HepG2 (cell line): ENCODE measurements around the gene ASAP2. TPM values are rescaled to one million over a fixed set of nuclear protein-coding genes. Genes with fewer than 3 reads are reported as not detected.

ENCODE experiments used
- ATAC-seq: fragments of 200-7000 bp; cut with Tn5 transposase; 3 replicates; pipeline ENCODE4 v1.9.1; 2020; ENCODE audit warnings: mild to moderate bottlenecking, moderate library complexity
- BruUV-seq: library from RNA; stranded (reverse); fragments of 400-500 nt; replicated peaks from 2 replicates; lab custom pipeline; 2021; lab: Mats Ljungman, UMichigan
- CTCF ChIA-PET: fragments of 300-600 bp; formaldehyde crosslinking; extraction: SDS; loops from one replicate; lab custom pipeline; 2021; ENCODE audit warnings: low total read pairs, inconsistent platforms, low intra/inter-chr PET ratio; lab: Yijun Ruan, JAX
- POLR2A ChIA-PET: fragments of 350-600 bp; sonication (Branson Sonifier 250); formaldehyde crosslinking; loops from one replicate; lab custom pipeline; 2020; ENCODE audit warnings: antibody characterized with exemption, inconsistent platforms; lab: Yijun Ruan, JAX
- DNase-seq: peaks from one replicate; pipeline ENCODE4 v3.0.0-alpha.2; 2015; ENCODE audit warnings: low spot score
- FAIRE-seq: peaks from 3 replicates; lab custom pipeline; 2011; peaks lifted over from hg19 to GRCh38; lab: Jason Lieb, UNC
- H2AFZ ChIP-seq: one replicate; pipeline ENCODE4 v1.6.1; 2011; ENCODE audit warnings: low read length, inconsistent platforms
- H3K27ac ChIP-seq: fragments of 300-600 bp; 3 replicates; pipeline ENCODE4 v1.8.0; 2011; ENCODE audit warnings: mixed run types, mild to moderate bottlenecking, mixed read lengths, low read length, inconsistent platforms; ENCODE audit not compliant: insufficient read depth; ENCODE audit errors: extremely low read length
- H3K27me3 ChIP-seq, 2 experiments: fragments of 200-600 bp in 1 of 2; 2 replicates in 1 of 2; 3 replicates in 1 of 2; pipeline versions ENCODE4 v1.6.0 to v1.8.0; 2011; ENCODE audit warnings: low read length in 2 of 2, mild to moderate bottlenecking in 2 of 2, moderate library complexity in 2 of 2, inconsistent platforms in 1 of 2; ENCODE audit not compliant: insufficient read depth in 2 of 2, control insufficient read depth in 1 of 2
- H3K36me3 ChIP-seq, 2 experiments: fragments of 200-600 bp in 1 of 2; replicated peaks in 1 of 2; 2 replicates in 1 of 2; 3 replicates in 1 of 2; pipeline versions ENCODE4 v1.5.1 to v1.8.0; 2011; ENCODE audit warnings: low read length in 2 of 2, inconsistent platforms in 1 of 2; ENCODE audit not compliant: insufficient read depth in 2 of 2, control insufficient read depth in 1 of 2
- H3K4me1 ChIP-seq: 2 replicates; pipeline ENCODE4 v1.5.1; 2012; ENCODE audit warnings: low read length, inconsistent platforms; ENCODE audit not compliant: insufficient read depth
- H3K4me2 ChIP-seq: 2 replicates; pipeline ENCODE4 v1.6.0; 2011; ENCODE audit warnings: low read depth, low read length, inconsistent platforms
- H3K4me3 ChIP-seq, 3 experiments: fragments of 200-600 bp in 1 of 3; sonication (generic), shearing (Covaris generic) in 1 of 3; replicated peaks in 1 of 3; 2 replicates each; pipeline ENCODE4 v1.5.1; 2011 to 2016; ENCODE audit warnings: low read length in 3 of 3, inconsistent platforms in 2 of 3, low read depth in 2 of 3, mild to moderate bottlenecking in 2 of 3, control low read depth in 1 of 3, mixed read lengths in 1 of 3; ENCODE audit not compliant: insufficient read depth in 1 of 3
- H3K79me2 ChIP-seq: one replicate; pipeline ENCODE4 v1.6.1; 2011; ENCODE audit warnings: low read length, inconsistent platforms; ENCODE audit not compliant: insufficient read depth
- H3K9ac ChIP-seq: 2 replicates; pipeline ENCODE4 v1.6.0; 2011; ENCODE audit warnings: mild to moderate bottlenecking, low read depth, low read length, inconsistent platforms; ENCODE audit not compliant: insufficient read depth
- H3K9me3 ChIP-seq: 2 replicates; pipeline ENCODE4 v1.5.1; 2012; ENCODE audit warnings: mild to moderate bottlenecking, low read length
- H4K20me1 ChIP-seq: 2 replicates; pipeline ENCODE4 v1.6.0; 2011; ENCODE audit warnings: inconsistent platforms, mild to moderate bottlenecking, low read length, moderate library complexity; ENCODE audit not compliant: insufficient read depth
- AHDC1 ChIP-seq: sonication (generic); formaldehyde crosslinking; IDR thresholded peaks from 2 replicates; pipeline ENCODE4 v1.5.1; 2020; ENCODE audit warnings: mild to moderate bottlenecking, missing genetic modification reagents, borderline replicate concordance
- ATF2 ChIP-seq: sonication (generic); formaldehyde crosslinking; IDR thresholded peaks from 2 replicates; pipeline ENCODE4 v1.4.0; 2020; ENCODE audit warnings: missing genetic modification reagents
- HNRNPK ChIP-seq: fragments of 200-400 bp; formaldehyde crosslinking; IDR thresholded peaks from 2 replicates; pipeline ENCODE4 v1.6.1; 2018; ENCODE audit warnings: low read length, low read depth, moderate library complexity, mild to moderate bottlenecking; ENCODE audit not compliant: poor library complexity, severe bottlenecking
- HOXA3 ChIP-seq: sonication (generic); formaldehyde crosslinking; IDR thresholded peaks from 2 replicates; pipeline ENCODE4 v1.5.0; 2020; ENCODE audit warnings: missing genetic modification reagents
- MXD3 ChIP-seq: IDR thresholded peaks from 2 replicates; pipeline ENCODE4 v1.6.1; 2016; ENCODE audit warnings: mild to moderate bottlenecking, missing biosample characterization, missing genetic modification reagents
- PAX8 ChIP-seq: sonication (generic); formaldehyde crosslinking; IDR thresholded peaks from 2 replicates; pipeline ENCODE4 v1.8.0; 2022; ENCODE audit warnings: mild to moderate bottlenecking, missing genetic modification reagents, borderline replicate concordance
- SMAD3 ChIP-seq: sonication (generic); formaldehyde crosslinking; IDR thresholded peaks from 2 replicates; pipeline ENCODE4 v1.4.0; 2020; ENCODE audit warnings: missing genetic modification reagents
- SNAI1 ChIP-seq: sonication (generic); formaldehyde crosslinking; IDR thresholded peaks from 2 replicates; pipeline ENCODE4 v1.5.0; 2020; ENCODE audit warnings: mild to moderate bottlenecking, missing genetic modification reagents, borderline replicate concordance
- TAF15 ChIP-seq: fragments of 200-400 bp; formaldehyde crosslinking; IDR thresholded peaks from one replicate; pipeline ENCODE4 v1.6.1; 2018; ENCODE audit warnings: mild to moderate bottlenecking, low read depth, low read length; ENCODE audit not compliant: poor library complexity, severe bottlenecking
- UBTF ChIP-seq: sonication (generic); formaldehyde crosslinking; IDR thresholded peaks from 2 replicates; pipeline ENCODE4 v1.4.0; 2020; ENCODE audit warnings: mild to moderate bottlenecking, missing genetic modification reagents
- ZNF101 ChIP-seq: sonication (generic); formaldehyde crosslinking; IDR thresholded peaks from 2 replicates; pipeline ENCODE4 v1.4.0; 2020; ENCODE audit warnings: mild to moderate bottlenecking, low read depth, missing genetic modification reagents, borderline replicate concordance
- ZNF496 ChIP-seq: sonication (generic); formaldehyde crosslinking; IDR thresholded peaks from 2 replicates; pipeline ENCODE4 v1.8.1; 2023; ENCODE audit warnings: mild to moderate bottlenecking, moderate library complexity, missing genetic modification reagents; ENCODE audit not compliant: insufficient replicate concordance
- WGBS: methylation state at CpG from one replicate; pipeline ENCODE4 v1.1.6; 2017; ENCODE audit warnings: low lambda C conversion rate; 5-methylcytosine and 5-hydroxymethylcytosine counted together
- in situ Hi-C: cut with HindIII; loops from 2 replicates; pipeline ENCODE4 v1.10.0; 2017; ENCODE audit warnings: low pct_unique_long_range_greater_than_20kb; ENCODE audit not compliant: extremely low pct_ligation_motif_present
- intact Hi-C: fragments of 100-400 bp; cut with micrococcal nuclease; formaldehyde crosslinking; loops from one replicate; pipeline ENCODE4 v1.10.0; 2022; ENCODE audit not compliant: unreplicated experiment
- polyA plus RNA-seq, 8 experiments: library from polyadenylated mRNA; depleted of rRNA in 3 of 8; stranded (reverse) in 7 of 8; unstranded in 1 of 8; fragments of >200 nt; fragmentation: Illumina TruSeq in 4 of 8; extraction: Trizol in 4 of 8; gene quantifications; 2 replicates each; pipeline versions ENCODE4 v1.2.1 to v1.2.3, GENCODE V29; 2011 to 2016; ENCODE audit warnings: low read depth in 4 of 8, missing spikeins in 1 of 8, mixed read lengths in 1 of 8; ENCODE audit not compliant: insufficient read depth in 1 of 8
- total RNA-seq, 5 experiments: library from RNA; depleted of rRNA; stranded (reverse); fragments of >200 nt; fragmentation: Illumina TruSeq; extraction: Trizol; gene quantifications; 2 replicates each; pipeline ENCODE4 v1.2.3, GENCODE V29; 2016; ENCODE audit warnings: low read depth in 1 of 5

The ASAP2 gene
- total and polyA plus RNA-seq, 2 of the 13 experiments (the other 11 are each of a cell fraction or from before 2014, with no cell fraction given): 7.3 to 22.3 TPM

- no peak for TF ChIP-seq ATF2 (CRISPR knock-in tag)
- TF ChIP-seq TAF15: no peak
- TF ChIP-seq PAX8 (CRISPR knock-in tag): no peak
- TF ChIP-seq UBTF (CRISPR knock-in tag): no peak
- no peak for TF ChIP-seq HOXA3 (CRISPR knock-in tag)
Observed at GRCh38 chr2:9382604-9383235, 176.1 kb downstream of the ASAP2 start (continued).

GRCh38 chr2:9384521-9384920 lies 177.9 kb downstream of the ASAP2 start:
- peaks cover 0 to 21% of the 10 kb centered on the region in 2 experiments; a peak in 3 of 5 replicates for H3K36me3 ChIP-seq
- 97% methylated on average over 4 of the region's 4 CpGs for WGBS
- peaks cover 71% of the 10 kb centered on the region for H3K4me1 ChIP-seq
- H3K27me3 ChIP-seq: no peaks in the 10 kb centered on the region
- H3K4me3 ChIP-seq: no peak overlapping the region
- POLR2A ChIA-PET: interaction anchor here (1.9 kb wide), 1 partner anchor 150 kb away, joined by 4 read pairs; no protein-coding TSS in a partner anchor
- CTCF ChIA-PET: no interaction called here
- no TSS peak for BruUV-seq
- no peak for FAIRE-seq
- no peak overlapping the region for H3K4me2 ChIP-seq
- ATAC-seq: no peak
- in situ Hi-C loops (no loop called here), intact Hi-C loops (no loop called here)
- no peaks in the 10 kb centered on the region for H3K9me3 ChIP-seq
- H3K9ac ChIP-seq: no peak overlapping the region
- no peaks in the 10 kb centered on the region for H3K79me2 ChIP-seq
- H2AFZ ChIP-seq: no peak overlapping the region
- H4K20me1 ChIP-seq: no peaks in the 10 kb centered on the region
- no peak overlapping the region for H3K27ac ChIP-seq
- DNase-seq: no peak
- TF ChIP-seq AHDC1 (CRISPR knock-in tag) (no peak), ZNF101 (CRISPR knock-in tag) (no peak), SMAD3 (CRISPR knock-in tag) (no peak), ZNF496 (no peak), SNAI1 (CRISPR knock-in tag) (no peak), MXD3 (CRISPR knock-in tag) (no peak), HNRNPK (no peak)
